IMR-90 (cell line): ENCODE data around the gene CFAP221.
"Not testable (repeated sequence)": the region's sequence is repeated elsewhere in the genome, so short reads cannot be mapped to it uniquely, and the experiment has no call there.

Experiments used
- BHLHE40 ChIP-seq: fragments of 150-350 bp; IDR thresholded peaks from 2 replicates; pipeline ENCODE4 v1.6.1; 2016; ENCODE audit warnings: mild to moderate bottlenecking, low read depth, low read length
- CHD1 ChIP-seq: IDR thresholded peaks from 2 replicates; pipeline ENCODE4 v1.6.1; 2012; ENCODE audit warnings: low read depth, low read length, improper control_type of control experiment
- MXI1 ChIP-seq: IDR thresholded peaks from 2 replicates; pipeline ENCODE4 v1.6.1; 2012; ENCODE audit warnings: low read depth, mild to moderate bottlenecking, low read length, moderate library complexity, borderline replicate concordance
- POLR2A ChIP-seq: IDR thresholded peaks from 2 replicates; pipeline ENCODE4 v1.6.1; 2012; ENCODE audit warnings: mild to moderate bottlenecking, low read depth, low read length
- RAD21 ChIP-seq: IDR thresholded peaks from 2 replicates; pipeline ENCODE4 v1.6.1; 2012; ENCODE audit warnings: low read length, improper control_type of control experiment
- RFX5 ChIP-seq: IDR thresholded peaks from 2 replicates; pipeline ENCODE4 v1.8.0; 2012; ENCODE audit warnings: low read depth, mild to moderate bottlenecking, low read length, moderate library complexity
- SMC3 ChIP-seq: fragments of 150-350 bp; IDR thresholded peaks from 2 replicates; pipeline ENCODE4 v1.6.1; 2016; ENCODE audit warnings: low read depth, mild to moderate bottlenecking, antibody characterized with exemption, low read length, moderate library complexity
- TF ChIP-seq, protein P1 (sequence below): conservative IDR thresholded peaks from 2 replicates; pipeline ENCODE4 v1.5.1; 2012; ENCODE audit warnings: mild to moderate bottlenecking, low read depth, low read length, improper control_type of control experiment
- TF ChIP-seq, protein P2 (sequence below): fragments of 150-350 bp; IDR thresholded peaks from 2 replicates; pipeline ENCODE4 v1.6.1; 2017; ENCODE audit warnings: mild to moderate bottlenecking, antibody characterized with exemption, low read length, low read depth

DNA sequence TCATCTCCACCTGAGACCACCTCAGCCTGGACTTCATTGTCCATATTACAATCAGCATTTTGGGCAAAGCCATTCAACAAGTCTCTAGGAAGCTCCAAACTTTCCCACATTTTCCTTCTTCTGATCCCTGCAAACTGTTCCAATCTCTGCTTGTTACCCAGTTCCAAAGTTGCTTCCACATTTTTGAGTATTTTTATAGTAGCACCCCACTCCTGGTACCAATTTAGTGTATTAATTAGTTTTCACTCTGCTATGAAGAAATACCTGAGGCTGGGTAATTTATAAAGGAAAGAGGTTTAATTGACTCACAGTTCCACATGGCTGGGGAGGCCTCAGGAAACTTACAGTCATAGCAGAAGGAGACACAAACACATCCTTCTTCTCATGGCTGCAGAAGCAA is 69.9 kb downstream of the CFAP221 start:
- TF ChIP-seq, protein P1, sequence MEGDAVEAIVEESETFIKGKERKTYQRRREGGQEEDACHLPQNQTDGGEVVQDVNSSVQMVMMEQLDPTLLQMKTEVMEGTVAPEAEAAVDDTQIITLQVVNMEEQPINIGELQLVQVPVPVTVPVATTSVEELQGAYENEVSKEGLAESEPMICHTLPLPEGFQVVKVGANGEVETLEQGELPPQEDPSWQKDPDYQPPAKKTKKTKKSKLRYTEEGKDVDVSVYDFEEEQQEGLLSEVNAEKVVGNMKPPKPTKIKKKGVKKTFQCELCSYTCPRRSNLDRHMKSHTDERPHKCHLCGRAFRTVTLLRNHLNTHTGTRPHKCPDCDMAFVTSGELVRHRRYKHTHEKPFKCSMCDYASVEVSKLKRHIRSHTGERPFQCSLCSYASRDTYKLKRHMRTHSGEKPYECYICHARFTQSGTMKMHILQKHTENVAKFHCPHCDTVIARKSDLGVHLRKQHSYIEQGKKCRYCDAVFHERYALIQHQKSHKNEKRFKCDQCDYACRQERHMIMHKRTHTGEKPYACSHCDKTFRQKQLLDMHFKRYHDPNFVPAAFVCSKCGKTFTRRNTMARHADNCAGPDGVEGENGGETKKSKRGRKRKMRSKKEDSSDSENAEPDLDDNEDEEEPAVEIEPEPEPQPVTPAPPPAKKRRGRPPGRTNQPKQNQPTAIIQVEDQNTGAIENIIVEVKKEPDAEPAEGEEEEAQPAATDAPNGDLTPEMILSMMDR = not testable (repeated sequence)
- TF ChIP-seq, protein P2, sequence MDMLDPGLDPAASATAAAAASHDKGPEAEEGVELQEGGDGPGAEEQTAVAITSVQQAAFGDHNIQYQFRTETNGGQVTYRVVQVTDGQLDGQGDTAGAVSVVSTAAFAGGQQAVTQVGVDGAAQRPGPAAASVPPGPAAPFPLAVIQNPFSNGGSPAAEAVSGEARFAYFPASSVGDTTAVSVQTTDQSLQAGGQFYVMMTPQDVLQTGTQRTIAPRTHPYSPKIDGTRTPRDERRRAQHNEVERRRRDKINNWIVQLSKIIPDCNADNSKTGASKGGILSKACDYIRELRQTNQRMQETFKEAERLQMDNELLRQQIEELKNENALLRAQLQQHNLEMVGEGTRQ = not testable (repeated sequence)
- TF ChIP-seq SMC3, MXI1, RFX5, RAD21, CHD1, POLR2A, BHLHE40: not testable (repeated sequence)
